BE2C (cell line): ENCODE data around the gene VWC2L.

ENCODE experiments used
- DNase-seq: peaks from one replicate; pipeline ENCODE4 v3.0.0-alpha.2; 2020
- H3K27me3 ChIP-seq: fragments of 250-450 bp; sonication (Bioruptor Pico); 2 replicates; pipeline ENCODE4 v1.5.1; 2020; ENCODE audit warnings: mild to moderate bottlenecking
- H3K36me3 ChIP-seq: fragments of 250-450 bp; sonication (Bioruptor Pico); 2 replicates; pipeline ENCODE4 v1.5.1; 2020; ENCODE audit warnings: mild to moderate bottlenecking
- H3K4me1 ChIP-seq: fragments of 250-450 bp; sonication (Bioruptor Pico); 2 replicates; pipeline ENCODE4 v1.5.1; 2020
- H3K4me3 ChIP-seq: 2 replicates; pipeline ENCODE4 v1.5.1; 2011; ENCODE audit warnings: low read depth, low read length
- H3K9me3 ChIP-seq: fragments of 250-450 bp; sonication (Bioruptor Pico); 2 replicates; pipeline ENCODE4 v1.5.1; 2020
- TF ChIP-seq, protein P1 (sequence below): IDR thresholded peaks from 2 replicates; pipeline ENCODE4 v1.5.1; 2012; ENCODE audit warnings: mild to moderate bottlenecking, low read depth, low read length

Gene VWC2L

GRCh38 chr2:214587442-214587841 is 176.6 kb downstream of the VWC2L start:
- TF ChIP-seq, protein P1, sequence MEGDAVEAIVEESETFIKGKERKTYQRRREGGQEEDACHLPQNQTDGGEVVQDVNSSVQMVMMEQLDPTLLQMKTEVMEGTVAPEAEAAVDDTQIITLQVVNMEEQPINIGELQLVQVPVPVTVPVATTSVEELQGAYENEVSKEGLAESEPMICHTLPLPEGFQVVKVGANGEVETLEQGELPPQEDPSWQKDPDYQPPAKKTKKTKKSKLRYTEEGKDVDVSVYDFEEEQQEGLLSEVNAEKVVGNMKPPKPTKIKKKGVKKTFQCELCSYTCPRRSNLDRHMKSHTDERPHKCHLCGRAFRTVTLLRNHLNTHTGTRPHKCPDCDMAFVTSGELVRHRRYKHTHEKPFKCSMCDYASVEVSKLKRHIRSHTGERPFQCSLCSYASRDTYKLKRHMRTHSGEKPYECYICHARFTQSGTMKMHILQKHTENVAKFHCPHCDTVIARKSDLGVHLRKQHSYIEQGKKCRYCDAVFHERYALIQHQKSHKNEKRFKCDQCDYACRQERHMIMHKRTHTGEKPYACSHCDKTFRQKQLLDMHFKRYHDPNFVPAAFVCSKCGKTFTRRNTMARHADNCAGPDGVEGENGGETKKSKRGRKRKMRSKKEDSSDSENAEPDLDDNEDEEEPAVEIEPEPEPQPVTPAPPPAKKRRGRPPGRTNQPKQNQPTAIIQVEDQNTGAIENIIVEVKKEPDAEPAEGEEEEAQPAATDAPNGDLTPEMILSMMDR: peak; percentile 70
- H3K4me1 ChIP-seq: no peaks in the 10 kb centered on the region
- H3K36me3 ChIP-seq: no peaks in the 10 kb centered on the region; the same call in 1 of the 2 replicates
- H3K4me3 ChIP-seq: no peak overlapping the region
- H3K9me3 ChIP-seq: no peaks in the 10 kb centered on the region; the same call in 1 of the 2 replicates
- peak; percentile 37 for DNase-seq
- H3K27me3 ChIP-seq: no peaks in the 10 kb centered on the region

DNA sequence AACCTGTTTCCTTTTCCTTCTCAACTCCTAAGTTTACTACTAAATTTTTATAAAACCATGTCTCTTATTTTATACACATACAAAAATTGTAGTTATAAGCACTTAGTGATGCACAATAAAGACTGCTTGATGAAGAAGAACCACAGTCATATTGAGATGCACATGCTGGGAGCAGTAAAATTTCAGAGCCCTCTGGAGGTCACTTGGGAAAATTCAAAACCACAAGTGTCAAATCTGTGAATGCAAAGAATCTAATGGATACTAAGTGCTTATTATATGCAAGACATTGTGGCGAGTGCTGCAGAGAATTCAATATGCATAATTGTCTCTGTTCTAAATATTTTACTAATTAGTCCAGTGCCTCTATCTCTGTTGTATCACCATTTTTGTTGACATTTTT is 180.5 kb downstream of the VWC2L start:
- Histone ChIP-seq H3K4me1 (no peaks in the 10 kb centered on the region), H3K9me3 (no peaks in the 10 kb centered on the region; the same call in 1 of the 2 replicates), H3K36me3 (no peaks in the 10 kb centered on the region; the same call in 1 of the 2 replicates), H3K4me3 (no peak overlapping the region), H3K27me3 (no peaks in the 10 kb centered on the region)
- TF ChIP-seq, protein P1: peak; percentile 45
- no peak for DNase-seq

DNA sequence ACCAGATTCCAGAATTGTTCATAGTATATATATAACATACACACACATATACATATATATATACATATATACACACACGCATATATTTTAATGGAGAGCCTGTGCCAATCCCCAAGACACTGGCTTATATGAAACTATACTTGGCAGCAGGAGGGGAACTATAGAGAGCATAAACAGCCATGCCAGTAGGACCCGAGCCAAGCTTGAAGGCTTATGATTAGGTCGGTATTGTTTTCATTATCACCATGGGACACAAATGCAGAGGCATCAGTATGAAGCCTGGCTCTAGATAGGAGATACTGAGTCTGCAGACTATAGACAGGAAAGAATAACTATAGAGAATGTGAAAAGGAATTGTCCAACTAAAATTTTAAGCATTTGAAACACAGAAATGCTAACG is 181.2 kb downstream of the VWC2L start:
- Histone ChIP-seq H3K36me3 (no peaks in the 10 kb centered on the region; the same call in 1 of the 2 replicates), H3K4me1 (no peaks in the 10 kb centered on the region), H3K27me3 (no peaks in the 10 kb centered on the region), H3K4me3 (no peak overlapping the region), H3K9me3 (no peaks in the 10 kb centered on the region; the same call in 1 of the 2 replicates)
- DNase-seq: no peak
- TF ChIP-seq, protein P1: no peak

- TF ChIP-seq, protein P1: no peak
- H3K36me3 ChIP-seq: no peaks in the 10 kb centered on the region
- no peaks in the 10 kb centered on the region for H3K4me1 ChIP-seq
- H3K4me3 ChIP-seq: no peak overlapping the region
- DNase-seq: no peak
- no peaks in the 10 kb centered on the region; the same call in 1 of the 2 replicates for H3K9me3 ChIP-seq
- H3K27me3 ChIP-seq: no peaks in the 10 kb centered on the region
These were observed 182.9 kb downstream of the VWC2L start for GRCh38 chr2:214593727-214594126.

DNA sequence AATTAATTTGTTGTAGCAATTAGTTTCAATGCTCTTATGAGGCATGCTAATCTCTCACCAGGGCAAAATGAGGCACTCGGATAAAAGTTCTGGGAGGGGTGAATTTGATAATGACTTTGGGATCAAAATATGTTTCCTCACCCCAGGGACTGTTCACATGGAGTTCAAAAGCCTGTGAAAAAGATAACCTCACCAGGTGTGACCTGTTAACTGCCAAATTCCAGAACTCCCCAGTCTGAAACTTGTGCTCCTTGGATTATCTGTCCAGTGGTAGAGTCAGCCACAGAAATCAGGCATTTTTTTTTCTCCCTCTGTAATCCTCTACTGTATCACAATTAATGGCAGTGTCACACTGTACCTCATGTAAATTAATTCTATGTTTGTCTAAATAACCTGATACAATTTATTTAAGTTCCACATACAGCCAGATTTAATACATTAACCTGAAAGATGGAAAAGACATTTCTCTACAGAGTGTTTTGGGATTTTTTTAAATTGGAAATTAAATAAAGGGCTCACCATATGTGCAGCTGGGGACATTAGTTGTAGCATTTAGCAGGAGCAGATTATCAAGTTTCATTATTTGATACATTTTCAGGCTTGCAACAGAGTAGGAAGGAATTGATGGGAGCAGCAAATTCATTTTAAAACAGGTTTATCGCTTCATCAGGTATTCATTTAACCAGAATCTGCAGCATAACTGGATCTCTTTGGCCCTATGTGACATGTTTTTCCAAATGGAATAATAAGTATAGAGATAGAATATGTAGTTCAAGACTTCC is 191.2 kb downstream of the VWC2L start:
- no peaks in the 10 kb centered on the region for H3K9me3 ChIP-seq
- no peaks in the 10 kb centered on the region for H3K27me3 ChIP-seq
- DNase-seq: no peak
- no peaks in the 10 kb centered on the region for H3K4me1 ChIP-seq
- TF ChIP-seq, protein P1: no peak
- H3K36me3 ChIP-seq: no peaks in the 10 kb centered on the region
- H3K4me3 ChIP-seq: no peak overlapping the region

DNA sequence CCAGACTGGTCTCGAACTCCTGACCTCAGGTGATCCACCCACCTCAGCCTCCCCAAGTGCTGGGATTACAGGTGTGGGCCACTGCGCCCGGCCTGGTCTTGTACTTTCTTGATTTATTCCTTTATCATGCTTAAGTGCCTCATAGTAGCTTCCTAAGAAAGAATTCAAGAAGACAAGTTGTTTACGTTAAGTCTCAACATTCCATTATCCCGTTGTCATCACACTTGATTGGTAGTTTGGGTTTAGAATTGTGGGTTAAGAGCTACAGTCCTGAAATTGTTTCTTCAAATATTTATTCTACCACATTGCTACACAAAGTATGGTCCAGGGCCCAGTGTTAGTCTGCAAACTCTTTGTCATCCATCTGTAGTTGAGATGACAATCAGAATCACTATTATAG is 194.0 kb downstream of the VWC2L start:
- H3K4me1 ChIP-seq: no peaks in the 10 kb centered on the region
- TF ChIP-seq, protein P1: no peak
- no peak for DNase-seq
- no peak overlapping the region for H3K4me3 ChIP-seq
- no peaks in the 10 kb centered on the region for H3K27me3 ChIP-seq
- H3K9me3 ChIP-seq: no peaks in the 10 kb centered on the region
- H3K36me3 ChIP-seq: no peaks in the 10 kb centered on the region
